Hepatocyte (in vitro differentiated cells): ENCODE data around the gene LAMA4.

ENCODE experiments used
- EZH2 ChIP-seq: fragments of 200-600 bp; sonication (generic); IDR thresholded peaks from 2 replicates; pipeline ENCODE4 v1.6.1; 2016; ENCODE audit warnings: antibody characterized with exemption, mild to moderate bottlenecking, borderline replicate concordance
- TF ChIP-seq, protein P1 (sequence below): fragments of 200-600 bp; sonication (generic); IDR thresholded peaks from 2 replicates; pipeline ENCODE4 v1.5.1; 2016; ENCODE audit warnings: antibody characterized with exemption, mild to moderate bottlenecking; ENCODE audit not compliant: poor library complexity

DNA sequence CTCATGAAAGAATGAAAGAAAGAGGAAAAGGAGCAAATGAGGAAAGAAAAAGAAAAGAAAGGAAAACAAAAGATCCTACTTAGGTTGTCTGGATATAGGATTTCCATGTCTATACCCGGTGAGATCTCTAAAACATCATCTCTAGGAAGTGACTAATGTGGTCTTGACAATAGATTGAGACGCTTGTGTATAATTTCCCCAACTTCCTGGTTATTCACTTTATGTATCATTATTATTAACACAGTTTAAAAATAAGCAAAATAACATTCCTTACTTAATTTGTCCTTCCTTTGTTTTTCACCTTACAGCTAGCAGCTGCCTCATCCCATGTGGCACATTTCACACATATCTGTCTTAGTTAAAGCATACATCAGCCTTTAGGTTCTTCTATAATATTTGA lies 27.0 kb downstream of the LAMA4 start:
- TF ChIP-seq, protein P1, sequence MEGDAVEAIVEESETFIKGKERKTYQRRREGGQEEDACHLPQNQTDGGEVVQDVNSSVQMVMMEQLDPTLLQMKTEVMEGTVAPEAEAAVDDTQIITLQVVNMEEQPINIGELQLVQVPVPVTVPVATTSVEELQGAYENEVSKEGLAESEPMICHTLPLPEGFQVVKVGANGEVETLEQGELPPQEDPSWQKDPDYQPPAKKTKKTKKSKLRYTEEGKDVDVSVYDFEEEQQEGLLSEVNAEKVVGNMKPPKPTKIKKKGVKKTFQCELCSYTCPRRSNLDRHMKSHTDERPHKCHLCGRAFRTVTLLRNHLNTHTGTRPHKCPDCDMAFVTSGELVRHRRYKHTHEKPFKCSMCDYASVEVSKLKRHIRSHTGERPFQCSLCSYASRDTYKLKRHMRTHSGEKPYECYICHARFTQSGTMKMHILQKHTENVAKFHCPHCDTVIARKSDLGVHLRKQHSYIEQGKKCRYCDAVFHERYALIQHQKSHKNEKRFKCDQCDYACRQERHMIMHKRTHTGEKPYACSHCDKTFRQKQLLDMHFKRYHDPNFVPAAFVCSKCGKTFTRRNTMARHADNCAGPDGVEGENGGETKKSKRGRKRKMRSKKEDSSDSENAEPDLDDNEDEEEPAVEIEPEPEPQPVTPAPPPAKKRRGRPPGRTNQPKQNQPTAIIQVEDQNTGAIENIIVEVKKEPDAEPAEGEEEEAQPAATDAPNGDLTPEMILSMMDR, result no peak
- TF ChIP-seq EZH2, result no peak
